Type B pancreatic cell (in vitro differentiated cells): ENCODE results near the gene CDYL2. TPM values are rescaled to one million over a fixed set of nuclear protein-coding genes. Genes with fewer than 3 reads are reported as not detected.

Source experiments
- DNase-seq: peaks from one replicate; pipeline ENCODE4 v3.0.0; 2021; ENCODE audit warnings: mixed read lengths; ENCODE audit not compliant: unreplicated experiment; ENCODE audit errors: extremely low spot score
- H3K27ac Mint-ChIP-seq: 2 replicates; pipeline ENCODE4 v1.8.0; 2021; ENCODE audit warnings: mild to moderate bottlenecking, mixed read lengths
- H3K27me3 Mint-ChIP-seq: 2 replicates; pipeline ENCODE4 v1.8.0; 2021; ENCODE audit warnings: mixed read lengths
- H3K36me3 Mint-ChIP-seq: 2 replicates; pipeline ENCODE4 v1.8.0; 2021; ENCODE audit warnings: mixed read lengths
- H3K4me1 Mint-ChIP-seq: one replicate; pipeline ENCODE4 v1.8.0; 2021; ENCODE audit warnings: mixed read lengths; ENCODE audit not compliant: unreplicated experiment
- H3K4me3 Mint-ChIP-seq: 2 replicates; pipeline ENCODE4 v1.8.0; 2021; ENCODE audit warnings: mild to moderate bottlenecking, mixed read lengths
- H3K9me3 Mint-ChIP-seq: 2 replicates; pipeline ENCODE4 v1.8.0; 2021; ENCODE audit warnings: mixed read lengths
- CTCF ChIP-seq: fragments of 200-600 bp; sonication (generic); conservative IDR thresholded peaks from 2 replicates; pipeline ENCODE4 v1.5.0; 2021; ENCODE audit warnings: antibody characterized with exemption, mild to moderate bottlenecking
- total RNA-seq: library from RNA; stranded (reverse); gene quantifications from 2 replicates; pipeline ENCODE4 v1.2.1, GENCODE V29; 2021; ENCODE audit warnings: low replicate concordance

The CDYL2 gene
- total RNA-seq, 1 donor from 2014 or later, result 8.2 TPM

GRCh38 chr16:80836202-80836601 lies 31.8 kb upstream of the CDYL2 start:
- H3K4me1 Mint-ChIP-seq, result no peaks in the 10 kb centered on the region
- TF ChIP-seq CTCF, result no peak
- H3K9me3 Mint-ChIP-seq, result no peaks in the 10 kb centered on the region
- DNase-seq, result no peak
- peaks cover 5% of the 10 kb centered on the region for H3K27me3 Mint-ChIP-seq
- no peak overlapping the region for H3K27ac Mint-ChIP-seq
- H3K36me3 Mint-ChIP-seq, result no peaks in the 10 kb centered on the region
- H3K4me3 Mint-ChIP-seq, result no peak overlapping the region

GRCh38 chr16:80831039-80831438 lies 26.6 kb upstream of the CDYL2 start:
- Mint-ChIP-seq H3K36me3 (no peaks in the 10 kb centered on the region), H3K9me3 (no peaks in the 10 kb centered on the region), H3K27me3 (peaks cover 19% of the 10 kb centered on the region), H3K27ac (no peak overlapping the region), H3K4me1 (no peaks in the 10 kb centered on the region), H3K4me3 (no peak overlapping the region)
- DNase-seq, result no peak
- TF ChIP-seq CTCF, result no peak

GRCh38 chr16:80828495-80828894 lies 24.1 kb upstream of the CDYL2 start:
- DNase-seq, result no peak

GRCh38 chr16:80827007-80827406 lies 22.6 kb upstream of the CDYL2 start:
- DNase-seq, result no peak
- Mint-ChIP-seq H3K9me3 (no peaks in the 10 kb centered on the region), H3K4me1 (no peaks in the 10 kb centered on the region), H3K27me3 (peaks cover 16% of the 10 kb centered on the region), H3K27ac (no peak overlapping the region), H3K36me3 (no peaks in the 10 kb centered on the region), H3K4me3 (no peak overlapping the region)
- no peak for TF ChIP-seq CTCF

More at GRCh38 chr16:80828495-80828894, 24.1 kb upstream of the CDYL2 start:
- Mint-ChIP-seq H3K27me3 (peaks cover 19% of the 10 kb centered on the region), H3K4me3 (no peak overlapping the region), H3K27ac (no peak overlapping the region), H3K9me3 (no peaks in the 10 kb centered on the region), H3K4me1 (no peaks in the 10 kb centered on the region), H3K36me3 (no peaks in the 10 kb centered on the region)
- TF ChIP-seq CTCF, result no peak

GRCh38 chr16:80825365-80825758 lies 21.0 kb upstream of the CDYL2 start:
- Mint-ChIP-seq H3K36me3 (no peaks in the 10 kb centered on the region), H3K4me3 (no peak overlapping the region), H3K9me3 (no peaks in the 10 kb centered on the region), H3K27me3 (peaks cover 21% of the 10 kb centered on the region), H3K4me1 (no peaks in the 10 kb centered on the region), H3K27ac (no peak overlapping the region)
- DNase-seq, result no peak
- TF ChIP-seq CTCF, result no peak
